HepG2 (cell line): ENCODE data around the gene C1R. TPM values are rescaled to one million over a fixed set of nuclear protein-coding genes. Genes with fewer than 3 reads are reported as not detected.

Source experiments
- ATAC-seq: fragments of 200-7000 bp; cut with Tn5 transposase; 3 replicates; pipeline ENCODE4 v1.9.1; 2020; ENCODE audit warnings: mild to moderate bottlenecking, moderate library complexity
- BruUV-seq: library from RNA; stranded (reverse); fragments of 400-500 nt; replicated peaks from 2 replicates; lab custom pipeline; 2021; lab: Mats Ljungman, UMichigan
- CTCF ChIA-PET: fragments of 300-600 bp; formaldehyde crosslinking; extraction: SDS; loops from one replicate; lab custom pipeline; 2021; ENCODE audit warnings: low total read pairs, inconsistent platforms, low intra/inter-chr PET ratio; lab: Yijun Ruan, JAX
- POLR2A ChIA-PET: fragments of 350-600 bp; sonication (Branson Sonifier 250); formaldehyde crosslinking; loops from one replicate; lab custom pipeline; 2020; ENCODE audit warnings: antibody characterized with exemption, inconsistent platforms; lab: Yijun Ruan, JAX
- DNase-seq: peaks from one replicate; pipeline ENCODE4 v3.0.0-alpha.2; 2015; ENCODE audit warnings: low spot score
- FAIRE-seq: peaks from 3 replicates; lab custom pipeline; 2011; peaks lifted over from hg19 to GRCh38; lab: Jason Lieb, UNC
- H2AFZ ChIP-seq: one replicate; pipeline ENCODE4 v1.6.1; 2011; ENCODE audit warnings: low read length, inconsistent platforms
- H3K27ac ChIP-seq: fragments of 300-600 bp; 3 replicates; pipeline ENCODE4 v1.8.0; 2011; ENCODE audit warnings: mixed run types, mild to moderate bottlenecking, mixed read lengths, low read length, inconsistent platforms; ENCODE audit not compliant: insufficient read depth; ENCODE audit errors: extremely low read length
- H3K27me3 ChIP-seq, 2 experiments: fragments of 200-600 bp in 1 of 2; 2 replicates in 1 of 2; 3 replicates in 1 of 2; pipeline versions ENCODE4 v1.6.0 to v1.8.0; 2011; ENCODE audit warnings: low read length in 2 of 2, mild to moderate bottlenecking in 2 of 2, moderate library complexity in 2 of 2, inconsistent platforms in 1 of 2; ENCODE audit not compliant: insufficient read depth in 2 of 2, control insufficient read depth in 1 of 2
- H3K36me3 ChIP-seq, 2 experiments: fragments of 200-600 bp in 1 of 2; replicated peaks in 1 of 2; 2 replicates in 1 of 2; 3 replicates in 1 of 2; pipeline versions ENCODE4 v1.5.1 to v1.8.0; 2011; ENCODE audit warnings: low read length in 2 of 2, inconsistent platforms in 1 of 2; ENCODE audit not compliant: insufficient read depth in 2 of 2, control insufficient read depth in 1 of 2
- H3K4me1 ChIP-seq: 2 replicates; pipeline ENCODE4 v1.5.1; 2012; ENCODE audit warnings: low read length, inconsistent platforms; ENCODE audit not compliant: insufficient read depth
- H3K4me2 ChIP-seq: 2 replicates; pipeline ENCODE4 v1.6.0; 2011; ENCODE audit warnings: low read depth, low read length, inconsistent platforms
- H3K4me3 ChIP-seq, 3 experiments: fragments of 200-600 bp in 1 of 3; sonication (generic), shearing (Covaris generic) in 1 of 3; replicated peaks in 1 of 3; 2 replicates each; pipeline ENCODE4 v1.5.1; 2011 to 2016; ENCODE audit warnings: low read length in 3 of 3, inconsistent platforms in 2 of 3, low read depth in 2 of 3, mild to moderate bottlenecking in 2 of 3, control low read depth in 1 of 3, mixed read lengths in 1 of 3; ENCODE audit not compliant: insufficient read depth in 1 of 3
- H3K79me2 ChIP-seq: one replicate; pipeline ENCODE4 v1.6.1; 2011; ENCODE audit warnings: low read length, inconsistent platforms; ENCODE audit not compliant: insufficient read depth
- H3K9ac ChIP-seq: 2 replicates; pipeline ENCODE4 v1.6.0; 2011; ENCODE audit warnings: mild to moderate bottlenecking, low read depth, low read length, inconsistent platforms; ENCODE audit not compliant: insufficient read depth
- H3K9me3 ChIP-seq: 2 replicates; pipeline ENCODE4 v1.5.1; 2012; ENCODE audit warnings: mild to moderate bottlenecking, low read length
- H4K20me1 ChIP-seq: 2 replicates; pipeline ENCODE4 v1.6.0; 2011; ENCODE audit warnings: inconsistent platforms, mild to moderate bottlenecking, low read length, moderate library complexity; ENCODE audit not compliant: insufficient read depth
- HINFP ChIP-seq: sonication (generic); formaldehyde crosslinking; IDR thresholded peaks from 2 replicates; pipeline ENCODE4 v1.4.0; 2020; ENCODE audit warnings: low read depth, mild to moderate bottlenecking, missing genetic modification reagents
- HMGXB4 ChIP-seq, 2 experiments: sonication (generic) in 1 of 2; formaldehyde crosslinking in 1 of 2; IDR thresholded peaks; 2 replicates each; pipeline versions ENCODE4 v1.4.0 to v1.6.1; 2018 to 2020; ENCODE audit warnings: missing genetic modification reagents in 2 of 2, borderline replicate concordance in 1 of 2, low read depth in 1 of 2, mild to moderate bottlenecking in 1 of 2, missing biosample characterization in 1 of 2
- HNF4A ChIP-seq: sonication (generic); formaldehyde crosslinking; IDR thresholded peaks from 2 replicates; pipeline ENCODE4 v1.4.0; 2020; ENCODE audit warnings: missing genetic modification reagents
- HNRNPUL1 ChIP-seq: fragments of 200-400 bp; formaldehyde crosslinking; IDR thresholded peaks from 2 replicates; pipeline ENCODE4 v1.6.1; 2017; ENCODE audit warnings: low read depth, mild to moderate bottlenecking, low read length, moderate library complexity
- HOXA3 ChIP-seq: sonication (generic); formaldehyde crosslinking; IDR thresholded peaks from 2 replicates; pipeline ENCODE4 v1.5.0; 2020; ENCODE audit warnings: missing genetic modification reagents
- KMT2B ChIP-seq: IDR thresholded peaks from 2 replicates; pipeline ENCODE4 v1.6.1; 2016; ENCODE audit warnings: missing genetic modification reagents, missing compliant biosample characterization
- POLR2A ChIP-seq, 2 experiments: IDR thresholded peaks; 2 replicates each; pipeline ENCODE4 v1.6.1; 2011; ENCODE audit warnings: low read depth in 2 of 2, low read length in 2 of 2, mild to moderate bottlenecking in 1 of 2, moderate library complexity in 1 of 2; ENCODE audit not compliant: insufficient read depth in 1 of 2
- PRPF4 ChIP-seq: fragments of 200-400 bp; formaldehyde crosslinking; IDR thresholded peaks from 2 replicates; pipeline ENCODE4 v1.6.1; 2016; ENCODE audit warnings: low read length, low read depth; ENCODE audit not compliant: poor library complexity, severe bottlenecking
- ZKSCAN1 ChIP-seq: fragments of 150-350 bp; IDR thresholded peaks from 2 replicates; pipeline ENCODE4 v1.6.1; 2014; ENCODE audit warnings: low read length
- ZNF260 ChIP-seq: sonication (generic); formaldehyde crosslinking; IDR thresholded peaks from 2 replicates; pipeline ENCODE4 v1.4.0; 2020; ENCODE audit warnings: missing genetic modification reagents, low read depth, mild to moderate bottlenecking, borderline replicate concordance
- ZNF296 ChIP-seq: sonication (generic); formaldehyde crosslinking; conservative IDR thresholded peaks from 2 replicates; pipeline ENCODE4 v1.5.0; 2020; ENCODE audit warnings: mild to moderate bottlenecking, missing genetic modification reagents
- ZNF558 ChIP-seq: sonication (generic); formaldehyde crosslinking; IDR thresholded peaks from 2 replicates; pipeline ENCODE4 v1.9.0; 2022; ENCODE audit warnings: mild to moderate bottlenecking, missing genetic modification reagents, borderline replicate concordance
- ZNF746 ChIP-seq: sonication (generic); formaldehyde crosslinking; IDR thresholded peaks from 2 replicates; pipeline ENCODE4 v1.8.0; 2022; ENCODE audit warnings: mild to moderate bottlenecking, missing genetic modification reagents
- WGBS: methylation state at CpG from one replicate; pipeline ENCODE4 v1.1.6; 2017; ENCODE audit warnings: low lambda C conversion rate; 5-methylcytosine and 5-hydroxymethylcytosine counted together
- in situ Hi-C: cut with HindIII; loops from 2 replicates; pipeline ENCODE4 v1.10.0; 2017; ENCODE audit warnings: low pct_unique_long_range_greater_than_20kb; ENCODE audit not compliant: extremely low pct_ligation_motif_present
- intact Hi-C: fragments of 100-400 bp; cut with micrococcal nuclease; formaldehyde crosslinking; loops from one replicate; pipeline ENCODE4 v1.10.0; 2022; ENCODE audit not compliant: unreplicated experiment
- polyA plus RNA-seq, 8 experiments: library from polyadenylated mRNA; depleted of rRNA in 3 of 8; stranded (reverse) in 7 of 8; unstranded in 1 of 8; fragments of >200 nt; fragmentation: Illumina TruSeq in 4 of 8; extraction: Trizol in 4 of 8; gene quantifications; 2 replicates each; pipeline versions ENCODE4 v1.2.1 to v1.2.3, GENCODE V29; 2011 to 2016; ENCODE audit warnings: low read depth in 4 of 8, missing spikeins in 1 of 8, mixed read lengths in 1 of 8; ENCODE audit not compliant: insufficient read depth in 1 of 8
- total RNA-seq, 5 experiments: library from RNA; depleted of rRNA; stranded (reverse); fragments of >200 nt; fragmentation: Illumina TruSeq; extraction: Trizol; gene quantifications; 2 replicates each; pipeline ENCODE4 v1.2.3, GENCODE V29; 2016; ENCODE audit warnings: low read depth in 1 of 5
- TF ChIP-seq, protein P1 (sequence below): sonication (generic); formaldehyde crosslinking; IDR thresholded peaks from 2 replicates; pipeline ENCODE4 v1.5.1; 2020; ENCODE audit warnings: mild to moderate bottlenecking, missing genetic modification reagents, moderate library complexity

Gene C1R
- total and polyA plus RNA-seq, 2 of the 13 experiments (the other 11 are each of a cell fraction or from before 2014, with no cell fraction given), result 3.5 to 6.5 TPM

DNA sequence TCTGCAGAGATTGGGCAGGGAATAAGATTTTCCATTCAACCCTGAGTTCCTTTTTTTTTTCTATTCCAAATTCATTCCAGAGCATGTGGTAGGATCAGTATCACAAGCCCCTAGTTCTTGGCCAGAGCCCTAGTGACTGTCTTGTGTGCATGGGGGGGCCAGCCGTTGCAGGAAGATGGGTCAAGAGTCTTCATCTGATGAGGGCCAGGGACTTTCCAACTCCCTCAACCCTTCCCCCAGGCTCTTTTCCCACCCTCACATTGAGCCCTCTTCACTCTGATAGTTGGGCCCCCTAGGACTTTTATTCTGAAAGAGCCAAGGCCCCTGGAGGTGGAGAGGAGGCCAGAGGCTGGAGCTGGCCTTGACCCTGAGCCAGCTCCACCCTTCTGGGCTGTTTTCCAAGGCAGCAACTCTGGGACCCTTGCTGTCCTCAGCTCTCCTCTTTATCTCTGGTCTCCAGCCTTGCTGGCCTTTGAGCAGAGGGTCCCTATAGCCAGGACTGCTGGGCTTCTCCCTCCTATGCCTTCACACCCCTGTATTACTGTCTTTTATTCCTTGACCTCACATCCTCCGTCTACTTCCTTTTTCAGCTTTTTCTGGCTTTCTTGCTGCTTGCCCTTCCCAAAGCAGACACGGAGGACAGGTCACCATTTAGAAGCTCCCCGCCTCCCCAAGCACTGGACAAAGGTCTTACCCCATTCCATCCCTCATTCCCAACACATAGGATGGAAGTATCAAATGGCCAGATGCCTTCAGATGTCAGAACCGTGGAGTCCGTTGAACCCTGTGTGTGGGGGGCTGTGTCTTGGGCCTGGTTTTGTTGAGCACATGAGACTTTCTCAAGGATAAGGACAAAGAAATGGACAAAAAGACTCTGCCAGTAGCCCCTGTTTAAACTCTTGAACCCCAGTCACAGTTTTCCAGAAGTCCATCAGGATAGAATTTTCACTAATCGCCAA is 30.8 kb upstream of the C1R start (continued):
- TF ChIP-seq HOXA3, result 0 out of 2 replicates have a peak, but pooled peaks have one; percentile 29

DNA sequence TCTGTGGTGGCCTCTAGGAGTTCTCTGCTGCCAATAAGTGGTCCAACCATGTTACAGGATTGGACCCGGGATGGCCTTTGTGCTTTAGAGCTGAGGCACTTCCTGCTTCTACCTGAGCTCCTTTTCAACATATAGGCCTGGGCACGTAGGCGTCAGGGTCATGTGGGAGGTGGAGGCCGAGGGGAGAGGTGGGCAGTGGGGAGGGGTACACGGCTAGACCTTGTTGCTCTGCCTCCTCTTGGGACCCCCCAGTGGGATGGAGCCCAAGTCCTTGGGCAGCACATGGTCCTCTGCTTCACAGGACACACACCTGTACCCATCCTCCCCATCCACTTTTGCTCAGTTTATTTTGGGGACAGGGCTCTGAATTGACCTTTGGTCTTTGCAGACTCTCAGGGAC is 29.1 kb upstream of the C1R start:
- CTCF ChIA-PET, result no interaction called here
- H3K4me3 ChIP-seq, result no peak overlapping the region
- in situ Hi-C loops (no loop called here), intact Hi-C loops (no loop called here)
- DNase-seq, result no peak
- H3K27ac ChIP-seq, result no peak overlapping the region
- no peaks in the 10 kb centered on the region for H4K20me1 ChIP-seq
- no peak for FAIRE-seq
- no TSS peak for BruUV-seq
- no peak overlapping the region for H3K9ac ChIP-seq
- ATAC-seq, result no peak
- H2AFZ ChIP-seq, result no peak overlapping the region
- POLR2A ChIA-PET, result interaction anchor here (1.0 to 1.2 kb wide), 2 partner anchors 13 to 178 kb away, joined by 4 to 5 read pairs; partner anchors contain the start of genes C12orf57 and RNU7-1
- H3K79me2 ChIP-seq, result no peaks in the 10 kb centered on the region
- H3K36me3 ChIP-seq, result peaks cover 3 to 7% of the 10 kb centered on the region in 2 experiments; a peak in 3 of 5 replicates
- H3K4me1 ChIP-seq, result peaks cover 66% of the 10 kb centered on the region
- 79% methylated on average over 4 of the region's 5 CpGs for WGBS
- no peaks in the 10 kb centered on the region for H3K9me3 ChIP-seq
- H3K4me2 ChIP-seq, result no peak overlapping the region
- no peaks in the 10 kb centered on the region for H3K27me3 ChIP-seq
- TF ChIP-seq ZKSCAN1 (no peak), ZNF260 (CRISPR knock-in tag) (no peak), ZNF296 (CRISPR knock-in tag) (no peak), HINFP (no peak), PRPF4 (no peak), ZNF746 (CRISPR knock-in tag) (no peak), ZNF558 (CRISPR knock-in tag) (no peak), KMT2B (CRISPR knock-in tag) (no peak), HNF4A (CRISPR knock-in tag) (peak; percentile 7; the same call in 1 of the 2 replicates), HMGXB4 (CRISPR knock-in tag; IDR thresholded peaks at IDR 0.05; ENCODE audit: borderline replicate concordance in 1 of 2, low read depth in 1 of 2) (no peak), POLR2A (IDR thresholded peaks at IDR 0.05; ENCODE audit: insufficient read depth in 1 of 2, low read depth in 2 of 2, low read length in 2 of 2) (peak in 1 of 2 experiments; percentile 13; a peak in 1 of 4 replicates), HNRNPUL1 (no peak)
- TF ChIP-seq, protein P1, sequence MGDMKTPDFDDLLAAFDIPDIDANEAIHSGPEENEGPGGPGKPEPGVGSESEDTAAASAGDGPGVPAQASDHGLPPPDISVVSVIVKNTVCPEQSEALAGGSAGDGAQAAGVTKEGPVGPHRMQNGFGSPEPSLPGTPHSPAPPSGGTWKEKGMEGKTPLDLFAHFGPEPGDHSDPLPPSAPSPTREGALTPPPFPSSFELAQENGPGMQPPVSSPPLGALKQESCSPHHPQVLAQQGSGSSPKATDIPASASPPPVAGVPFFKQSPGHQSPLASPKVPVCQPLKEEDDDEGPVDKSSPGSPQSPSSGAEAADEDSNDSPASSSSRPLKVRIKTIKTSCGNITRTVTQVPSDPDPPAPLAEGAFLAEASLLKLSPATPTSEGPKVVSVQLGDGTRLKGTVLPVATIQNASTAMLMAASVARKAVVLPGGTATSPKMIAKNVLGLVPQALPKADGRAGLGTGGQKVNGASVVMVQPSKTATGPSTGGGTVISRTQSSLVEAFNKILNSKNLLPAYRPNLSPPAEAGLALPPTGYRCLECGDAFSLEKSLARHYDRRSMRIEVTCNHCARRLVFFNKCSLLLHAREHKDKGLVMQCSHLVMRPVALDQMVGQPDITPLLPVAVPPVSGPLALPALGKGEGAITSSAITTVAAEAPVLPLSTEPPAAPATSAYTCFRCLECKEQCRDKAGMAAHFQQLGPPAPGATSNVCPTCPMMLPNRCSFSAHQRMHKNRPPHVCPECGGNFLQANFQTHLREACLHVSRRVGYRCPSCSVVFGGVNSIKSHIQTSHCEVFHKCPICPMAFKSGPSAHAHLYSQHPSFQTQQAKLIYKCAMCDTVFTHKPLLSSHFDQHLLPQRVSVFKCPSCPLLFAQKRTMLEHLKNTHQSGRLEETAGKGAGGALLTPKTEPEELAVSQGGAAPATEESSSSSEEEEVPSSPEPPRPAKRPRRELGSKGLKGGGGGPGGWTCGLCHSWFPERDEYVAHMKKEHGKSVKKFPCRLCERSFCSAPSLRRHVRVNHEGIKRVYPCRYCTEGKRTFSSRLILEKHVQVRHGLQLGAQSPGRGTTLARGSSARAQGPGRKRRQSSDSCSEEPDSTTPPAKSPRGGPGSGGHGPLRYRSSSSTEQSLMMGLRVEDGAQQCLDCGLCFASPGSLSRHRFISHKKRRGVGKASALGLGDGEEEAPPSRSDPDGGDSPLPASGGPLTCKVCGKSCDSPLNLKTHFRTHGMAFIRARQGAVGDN, result peak; percentile 16; the same call in 1 of the 2 replicates
